GM19099 (cell line): ENCODE measurements around the gene ZC3H4.

Experiments
- POLR2A ChIP-seq: IDR thresholded peaks from 3 replicates; pipeline ENCODE4 v1.6.1; 2011; ENCODE audit warnings: low read depth; ENCODE audit not compliant: insufficient read length; ENCODE audit errors: extremely low read depth

ZC3H4 gene

DNA sequence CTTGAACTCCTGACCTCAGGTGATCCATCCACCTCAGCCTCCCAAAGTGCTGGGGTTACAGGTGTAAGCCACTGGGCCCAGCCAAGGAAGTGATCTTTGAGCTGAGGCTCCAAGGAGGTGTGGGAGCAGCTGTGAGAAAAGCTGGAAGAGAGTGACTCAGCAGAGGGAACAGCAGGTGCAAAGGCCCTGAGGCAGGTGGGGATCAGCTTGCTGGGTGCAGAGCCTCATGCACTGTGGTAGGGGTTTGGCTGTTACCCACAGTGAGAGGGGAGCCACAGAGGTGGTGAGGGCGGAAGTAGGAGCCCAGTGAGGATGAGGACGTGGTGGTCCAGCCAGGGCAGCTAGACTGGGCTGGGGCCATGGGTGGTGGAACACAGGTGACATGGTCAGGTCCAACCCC is 87.4 kb downstream of the ZC3H4 start:
- TF ChIP-seq POLR2A, result no peak

DNA sequence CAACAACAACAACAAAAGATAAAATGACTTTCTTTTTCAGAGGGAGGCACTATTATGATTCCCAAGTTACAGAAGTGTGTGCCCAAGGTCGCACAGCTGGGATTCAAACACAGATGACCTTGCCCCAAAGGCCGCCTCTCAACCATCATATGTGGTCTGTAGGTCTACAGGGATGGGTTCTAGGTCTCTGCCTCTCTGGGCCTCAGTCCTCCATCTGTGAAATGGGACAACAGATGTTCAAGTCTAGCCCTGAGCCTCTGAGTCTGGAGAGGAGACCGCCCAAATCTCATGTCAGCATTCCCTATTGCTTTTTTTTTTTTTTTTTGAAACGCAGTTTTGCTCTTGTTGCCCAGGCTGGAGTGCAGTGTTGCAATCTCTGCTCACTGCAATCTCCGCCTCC is 89.1 kb downstream of the ZC3H4 start:
- no peak for TF ChIP-seq POLR2A

DNA sequence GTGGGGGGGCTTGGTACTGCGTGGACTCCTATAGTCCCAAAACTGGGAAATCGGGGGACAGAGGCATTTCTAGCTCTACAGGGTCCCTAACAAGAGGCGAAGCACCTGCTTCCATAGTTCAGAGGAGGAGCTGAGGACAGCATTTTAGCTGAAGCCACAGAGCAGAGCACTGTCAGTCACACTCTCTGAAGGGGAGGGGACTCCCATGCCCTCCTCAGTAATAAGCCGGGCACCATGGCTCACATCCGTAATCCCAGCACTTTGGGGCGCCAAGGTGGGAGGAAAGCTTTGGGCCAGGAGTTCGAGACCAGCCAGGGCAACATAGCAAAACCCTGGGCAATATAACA is 90.2 kb downstream of the ZC3H4 start:
- TF ChIP-seq POLR2A, result no peak

DNA sequence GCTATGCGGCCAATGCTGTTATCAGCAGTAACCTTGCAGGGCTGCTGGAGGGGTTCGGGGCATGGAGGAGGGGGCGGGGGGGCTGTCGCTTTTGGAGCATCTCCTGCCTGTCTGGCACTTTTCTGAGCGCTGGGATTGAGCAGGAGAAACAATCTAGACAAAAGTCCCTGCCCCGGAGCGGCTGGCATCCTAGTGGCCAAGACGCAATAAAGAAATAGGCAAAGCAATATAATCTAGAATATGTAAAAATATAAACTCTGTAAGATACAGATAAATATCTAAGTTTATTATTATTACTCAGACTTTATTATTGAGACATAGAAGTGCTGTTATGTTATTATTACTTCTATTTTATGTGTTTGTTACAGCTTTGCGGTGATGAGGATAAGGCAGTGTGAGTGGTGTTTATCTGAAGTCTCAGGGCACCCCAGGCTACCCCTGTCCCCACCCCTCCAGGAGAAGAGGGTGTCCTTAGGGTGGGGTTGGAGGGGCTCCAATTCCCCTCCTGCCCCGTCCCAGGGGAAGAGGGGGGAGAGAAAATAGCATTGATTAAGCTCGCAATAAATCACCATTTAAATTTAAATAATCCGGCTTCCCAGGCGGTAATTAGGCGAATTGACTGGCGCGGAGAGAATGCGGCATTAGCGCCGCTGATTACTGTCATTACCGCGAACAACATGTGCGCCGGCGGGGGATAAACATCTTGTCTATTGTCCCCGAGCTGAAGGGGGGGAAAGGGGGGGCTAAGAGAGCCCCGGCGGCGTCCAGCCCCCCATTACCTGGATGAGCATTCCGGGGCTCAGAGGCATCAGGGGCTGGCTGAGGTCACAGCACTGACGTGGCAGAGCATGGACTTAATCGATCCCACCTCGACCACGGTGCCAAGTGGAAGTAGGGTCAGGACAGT is 90.8 kb downstream of the ZC3H4 start:
- TF ChIP-seq POLR2A, result no peak

DNA sequence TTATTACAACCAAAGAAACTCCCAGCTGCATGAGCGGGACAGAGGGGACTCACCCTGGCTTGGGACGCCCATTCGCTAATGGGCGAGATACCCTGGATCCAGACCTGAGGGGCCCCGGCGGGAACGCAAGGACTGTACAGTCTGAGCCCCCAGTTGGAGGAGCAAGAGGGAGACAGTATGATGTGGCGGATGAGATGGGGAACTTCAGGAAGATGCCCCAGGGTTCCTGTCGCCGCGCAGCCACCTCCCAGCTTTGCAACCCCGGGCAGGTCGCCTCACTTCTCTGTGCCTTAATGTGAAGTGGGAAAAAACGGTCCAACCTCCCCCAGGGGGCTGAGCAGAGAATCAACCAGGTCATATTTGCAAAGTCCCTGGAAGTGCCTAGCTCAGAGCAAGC is 91.4 kb downstream of the ZC3H4 start:
- TF ChIP-seq POLR2A, result no peak

DNA sequence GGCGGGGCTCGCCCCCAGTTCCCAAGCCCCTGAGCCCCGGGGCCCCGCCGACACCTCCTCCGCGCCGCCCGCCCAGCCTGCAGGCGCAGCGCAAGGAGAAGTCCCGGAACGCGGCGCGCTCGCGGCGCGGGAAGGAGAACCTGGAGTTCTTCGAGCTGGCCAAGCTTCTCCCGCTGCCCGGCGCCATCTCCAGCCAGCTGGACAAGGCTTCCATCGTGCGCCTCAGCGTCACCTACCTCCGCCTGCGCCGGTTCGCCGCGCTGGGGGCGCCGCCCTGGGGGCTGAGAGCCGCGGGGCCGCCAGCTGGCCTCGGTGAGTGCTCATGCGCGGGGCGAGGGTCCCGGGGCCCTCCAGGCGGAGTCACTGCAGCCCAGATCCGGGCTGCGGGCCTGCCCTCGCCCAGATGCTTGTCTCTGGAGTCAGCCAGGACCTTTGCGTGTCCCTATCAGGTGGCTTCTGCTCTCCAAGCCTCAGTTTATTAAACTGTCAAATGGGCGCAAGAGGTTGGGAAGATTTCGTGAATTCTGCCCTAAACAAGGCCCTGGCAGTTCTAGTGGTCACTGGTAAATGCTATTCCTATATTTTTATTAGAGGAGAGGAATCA is 91.9 kb downstream of the ZC3H4 start:
- TF ChIP-seq POLR2A, result no peak

DNA sequence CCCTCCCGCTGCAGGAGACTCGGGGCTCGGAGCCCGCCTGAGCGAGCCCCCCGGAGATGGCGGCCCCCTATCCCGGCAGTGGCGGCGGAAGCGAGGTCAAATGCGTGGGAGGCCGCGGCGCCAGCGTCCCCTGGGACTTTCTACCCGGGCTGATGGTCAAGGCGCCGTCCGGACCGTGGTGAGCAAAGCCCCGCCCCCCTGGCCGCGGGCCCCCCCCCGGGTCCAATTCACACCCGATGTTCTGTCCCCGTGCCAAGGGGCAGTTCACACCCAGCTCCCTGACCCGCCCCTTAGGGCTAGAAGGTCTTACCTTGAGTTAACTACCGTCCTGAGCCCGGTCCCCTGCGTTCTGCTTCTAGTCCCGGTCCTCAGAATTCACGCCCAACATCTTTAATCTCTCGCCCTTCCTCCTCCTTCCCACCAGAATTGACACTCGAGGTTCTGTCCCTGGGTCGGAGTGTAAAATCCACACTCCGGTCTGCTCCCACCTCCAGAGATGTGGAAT is 92.5 kb downstream of the ZC3H4 start:
- TF ChIP-seq POLR2A, result no peak

DNA sequence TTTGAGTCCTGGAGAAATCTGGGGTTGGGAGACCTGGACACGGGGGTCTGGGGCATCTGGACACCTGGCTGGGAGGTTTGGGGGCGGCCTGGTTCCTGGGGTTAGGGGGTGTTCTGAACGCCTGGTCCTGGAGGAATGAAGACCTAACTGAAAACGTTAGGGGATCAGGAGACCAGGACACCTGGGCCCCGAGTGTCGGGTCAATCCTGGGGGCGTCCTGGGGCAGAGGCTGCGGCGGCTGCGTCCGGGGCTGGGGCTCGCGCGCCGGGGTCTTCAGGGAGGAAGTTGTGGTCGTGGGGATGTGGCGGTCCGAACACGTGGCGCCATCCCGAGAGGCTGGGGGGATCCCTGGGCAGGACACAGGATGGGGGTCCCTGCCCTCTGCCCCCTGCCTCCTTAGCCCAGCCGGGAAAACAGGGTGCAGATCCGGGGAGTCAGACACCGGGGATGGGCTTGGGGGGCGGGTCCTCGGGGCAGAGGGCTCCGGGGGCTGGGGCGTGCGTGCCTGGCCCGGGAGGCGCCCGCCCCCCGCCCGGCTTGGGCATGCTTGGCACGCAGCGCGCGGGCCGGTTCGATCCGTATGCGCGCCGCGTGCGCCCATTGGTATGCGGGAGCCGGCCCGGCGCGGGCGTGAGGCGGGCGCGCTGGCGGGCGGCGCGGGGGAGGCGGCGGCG is 93.3 kb downstream of the ZC3H4 start:
- no peak for TF ChIP-seq POLR2A

DNA sequence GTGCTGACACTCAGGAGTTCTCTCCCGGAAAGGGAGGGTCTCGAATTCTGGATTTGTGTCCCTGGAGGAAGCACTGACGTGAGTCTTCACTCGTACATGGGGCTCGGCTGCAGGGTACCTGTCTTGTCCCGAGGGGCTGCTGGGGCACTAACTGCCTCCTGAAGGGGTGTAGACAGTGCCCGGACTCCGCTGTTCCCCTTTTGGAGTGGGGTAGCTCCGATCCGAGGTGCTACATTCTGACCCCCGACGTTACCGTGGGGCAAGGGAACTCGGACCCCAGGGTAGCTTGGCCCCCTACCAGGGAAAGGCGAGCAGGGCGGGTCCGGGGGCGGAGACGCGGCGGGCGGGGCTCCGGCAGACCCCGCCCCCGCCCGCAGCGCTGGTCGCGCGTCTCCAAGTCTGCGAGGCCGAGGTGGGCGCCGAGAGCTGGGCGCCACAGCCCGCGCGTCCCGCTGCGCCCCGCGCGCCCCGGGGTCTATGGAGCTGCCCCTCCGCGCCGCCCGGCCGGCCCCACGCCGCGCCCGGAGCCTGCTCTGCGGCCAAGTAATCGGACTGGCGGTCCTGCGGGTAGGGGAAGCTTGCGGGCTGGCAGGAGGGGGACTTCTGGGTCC is 94.0 kb downstream of the ZC3H4 start, which contains the start of gene NPAS1:
Gene NPAS1 (plus strand): TSS at position 407 of the 611 bp plus-strand sequence. CDS start 1,211 bp downstream, outside the sequence.
- TF ChIP-seq POLR2A, result no peak

DNA sequence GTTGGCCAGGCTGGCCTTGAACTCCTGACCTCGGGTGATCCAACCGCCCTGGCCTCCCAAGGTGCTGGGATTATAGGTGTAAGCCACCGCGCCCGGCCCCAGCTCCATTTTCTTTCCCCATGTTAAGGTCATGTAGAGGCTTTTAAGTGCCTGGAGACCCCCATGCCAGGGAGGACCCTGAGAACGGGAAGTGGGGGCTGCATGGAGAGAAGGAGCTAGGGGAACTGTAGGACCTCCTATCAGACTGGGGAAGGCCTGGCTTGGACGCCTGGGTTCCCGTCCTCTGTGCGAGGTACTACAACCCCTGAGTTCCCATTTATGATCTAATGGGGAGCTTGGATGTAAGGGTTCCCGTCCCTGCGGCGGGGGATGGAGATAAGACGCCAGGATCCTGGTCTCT is 94.7 kb downstream of the ZC3H4 start:
- no peak for TF ChIP-seq POLR2A
